HFFc6 (cell line): ENCODE results near the gene TOR3A. TPM values are rescaled to one million over a fixed set of nuclear protein-coding genes. Genes with fewer than 3 reads are reported as not detected.
"Not testable (repeated sequence)": the region's sequence is repeated elsewhere in the genome, so short reads cannot be mapped to it uniquely, and the experiment has no call there.

Experiments
- DNase-seq: peaks from one replicate; pipeline ENCODE4 v3.0.0-alpha.2; 2018
- H3K27ac Mint-ChIP-seq: 2 replicates; pipeline ENCODE4 v1.8.0; 2020; ENCODE audit warnings: mild to moderate bottlenecking, mixed read lengths
- H3K27me3 Mint-ChIP-seq: 2 replicates; pipeline ENCODE4 v1.8.0; 2021; ENCODE audit warnings: mild to moderate bottlenecking, moderate library complexity, mixed read lengths; ENCODE audit not compliant: insufficient read depth
- H3K36me3 Mint-ChIP-seq: 2 replicates; pipeline ENCODE4 v1.8.0; 2021; ENCODE audit warnings: low read depth, mixed read lengths
- H3K4me1 Mint-ChIP-seq: 2 replicates; pipeline ENCODE4 v1.8.0; 2020; ENCODE audit warnings: low read depth, mixed read lengths
- H3K4me3 Mint-ChIP-seq: 2 replicates; pipeline ENCODE4 v1.8.0; 2020; ENCODE audit warnings: mild to moderate bottlenecking, moderate library complexity, mixed read lengths
- H3K9me3 Mint-ChIP-seq: 2 replicates; pipeline ENCODE4 v1.8.0; 2020; ENCODE audit warnings: mild to moderate bottlenecking, mixed read lengths
- long read RNA-seq: library from polyadenylated mRNA; unstranded; transcript quantifications from one replicate; pipeline ENCODE4 v2.0.0, GENCODE V29; 2019
- total RNA-seq, 6 experiments: library from RNA; stranded (reverse); fragmentation: NEBNext Ultra II Directional; extraction: Animal tissue kit (Norgen Biotek cat#: 25700); gene quantifications; 2 replicates in 1 of 6; 3 replicates in 5 of 6; pipeline ENCODE4 v1.2.3, GENCODE V29; 2021
- TF ChIP-seq, protein P1 (sequence below): fragments of 200-600 bp; sonication (generic); IDR thresholded peaks from 2 replicates; pipeline ENCODE4 v1.5.0; 2021; ENCODE audit warnings: antibody characterized with exemption, mild to moderate bottlenecking

Gene TOR3A
- 10 to 100 TPM; 21.4 to 27.6 (median 24.5) TPM for total RNA-seq
- long read RNA-seq, transcript TOR3A-203 (6 exons, 2,724 nt), result major isoform, 65 of 83 reads
- long read RNA-seq, partial matches to known transcripts, result 3 of 83 reads
- long read RNA-seq, other reads (novel, unspliced or antisense), result 15 of 83 reads

- H3K27ac Mint-ChIP-seq, result peak within 1 kb of the TSS; percentile 95
- no peaks in the 10 kb centered on the region for H3K9me3 Mint-ChIP-seq
- peaks cover 3% of the 10 kb centered on the region; the same call in 1 of the 2 replicates for H3K36me3 Mint-ChIP-seq
- peak within 1 kb of the TSS; percentile 98 for H3K4me3 Mint-ChIP-seq
- DNase-seq, result peak; percentile 84
- peaks cover 6% of the 10 kb centered on the region; the same call in 1 of the 2 replicates for H3K27me3 Mint-ChIP-seq
- TF ChIP-seq, protein P1, sequence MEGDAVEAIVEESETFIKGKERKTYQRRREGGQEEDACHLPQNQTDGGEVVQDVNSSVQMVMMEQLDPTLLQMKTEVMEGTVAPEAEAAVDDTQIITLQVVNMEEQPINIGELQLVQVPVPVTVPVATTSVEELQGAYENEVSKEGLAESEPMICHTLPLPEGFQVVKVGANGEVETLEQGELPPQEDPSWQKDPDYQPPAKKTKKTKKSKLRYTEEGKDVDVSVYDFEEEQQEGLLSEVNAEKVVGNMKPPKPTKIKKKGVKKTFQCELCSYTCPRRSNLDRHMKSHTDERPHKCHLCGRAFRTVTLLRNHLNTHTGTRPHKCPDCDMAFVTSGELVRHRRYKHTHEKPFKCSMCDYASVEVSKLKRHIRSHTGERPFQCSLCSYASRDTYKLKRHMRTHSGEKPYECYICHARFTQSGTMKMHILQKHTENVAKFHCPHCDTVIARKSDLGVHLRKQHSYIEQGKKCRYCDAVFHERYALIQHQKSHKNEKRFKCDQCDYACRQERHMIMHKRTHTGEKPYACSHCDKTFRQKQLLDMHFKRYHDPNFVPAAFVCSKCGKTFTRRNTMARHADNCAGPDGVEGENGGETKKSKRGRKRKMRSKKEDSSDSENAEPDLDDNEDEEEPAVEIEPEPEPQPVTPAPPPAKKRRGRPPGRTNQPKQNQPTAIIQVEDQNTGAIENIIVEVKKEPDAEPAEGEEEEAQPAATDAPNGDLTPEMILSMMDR, result no peak
- H3K4me1 Mint-ChIP-seq, result peaks cover 39% of the 10 kb centered on the region
These were observed at the start of gene TOR3A for GRCh38 chr1:179081687-179082332. Gene TOR3A, plus strand, starts transcription at chr1:179082070. Its CDS starts 59 bp downstream, at chr1:179082129.

- Mint-ChIP-seq H3K27ac (peak overlapping the region; percentile 87), H3K9me3 (no peaks in the 10 kb centered on the region), H3K4me1 (peaks cover 99% of the 10 kb centered on the region), H3K36me3 (peaks cover 11% of the 10 kb centered on the region), H3K27me3 (no peaks in the 10 kb centered on the region), H3K4me3 (peak overlapping the region; percentile 76)
- TF ChIP-seq, protein P1, result no peak
- peak; percentile 63 for DNase-seq
These were observed 47.1 kb upstream of the TOR3A start for GRCh38 chr1:179034720-179035119.

GRCh38 chr1:179036844-179037465 lies 44.9 kb upstream of the TOR3A start:
- Mint-ChIP-seq H3K9me3 (no peaks in the 10 kb centered on the region), H3K36me3 (peaks cover 11% of the 10 kb centered on the region), H3K4me3 (peak overlapping the region; percentile 50), H3K27me3 (no peaks in the 10 kb centered on the region), H3K4me1 (peaks cover 79% of the 10 kb centered on the region), H3K27ac (peak overlapping the region; percentile 46)
- TF ChIP-seq, protein P1, result no peak
- DNase-seq, result peak; percentile 59

DNA sequence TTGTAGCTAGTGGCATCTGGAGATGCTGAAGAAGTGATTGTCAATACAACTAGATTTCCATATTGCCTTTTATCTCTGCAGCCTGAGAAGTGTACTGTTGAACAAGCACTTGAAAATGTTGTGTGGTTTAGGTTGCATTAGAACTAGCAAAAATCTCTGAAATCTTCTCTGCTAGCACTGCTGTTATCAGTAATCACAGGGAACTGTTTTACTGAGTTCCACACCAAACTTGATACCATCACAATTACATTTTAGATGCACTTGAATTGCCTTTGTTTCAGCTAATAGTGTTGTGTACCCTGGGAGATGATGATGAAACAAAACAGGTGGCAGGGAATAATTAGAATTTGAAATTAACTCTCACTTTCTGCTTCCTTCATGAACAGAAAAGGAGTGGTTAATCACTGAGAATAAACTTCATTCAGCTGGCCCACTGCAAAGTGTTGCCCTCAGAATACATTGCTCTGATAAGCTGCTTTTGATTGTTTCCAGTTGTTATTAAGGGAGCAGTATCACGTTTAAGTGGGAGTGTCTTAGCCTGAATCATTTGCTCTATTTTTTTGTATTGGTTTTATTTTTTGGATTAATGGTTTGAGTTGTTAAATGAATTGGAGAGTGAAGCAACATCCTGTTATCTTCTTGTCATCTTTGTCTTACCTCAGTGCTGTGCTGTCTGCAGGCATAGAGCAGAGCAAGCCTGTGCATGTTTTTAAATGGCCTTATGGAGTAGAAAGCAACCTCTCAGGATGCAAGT lies 43.2 kb upstream of the TOR3A start:
- TF ChIP-seq, protein P1, result no peak
- peaks cover 66% of the 10 kb centered on the region for H3K4me1 Mint-ChIP-seq
- H3K36me3 Mint-ChIP-seq, result peaks cover 16% of the 10 kb centered on the region
- H3K9me3 Mint-ChIP-seq, result no peaks in the 10 kb centered on the region
- H3K4me3 Mint-ChIP-seq, result peak overlapping the region; percentile 1; the same call in 1 of the 2 replicates
- no peak for DNase-seq
- peak overlapping the region; percentile 27 for H3K27ac Mint-ChIP-seq
- H3K27me3 Mint-ChIP-seq, result no peaks in the 10 kb centered on the region

DNA sequence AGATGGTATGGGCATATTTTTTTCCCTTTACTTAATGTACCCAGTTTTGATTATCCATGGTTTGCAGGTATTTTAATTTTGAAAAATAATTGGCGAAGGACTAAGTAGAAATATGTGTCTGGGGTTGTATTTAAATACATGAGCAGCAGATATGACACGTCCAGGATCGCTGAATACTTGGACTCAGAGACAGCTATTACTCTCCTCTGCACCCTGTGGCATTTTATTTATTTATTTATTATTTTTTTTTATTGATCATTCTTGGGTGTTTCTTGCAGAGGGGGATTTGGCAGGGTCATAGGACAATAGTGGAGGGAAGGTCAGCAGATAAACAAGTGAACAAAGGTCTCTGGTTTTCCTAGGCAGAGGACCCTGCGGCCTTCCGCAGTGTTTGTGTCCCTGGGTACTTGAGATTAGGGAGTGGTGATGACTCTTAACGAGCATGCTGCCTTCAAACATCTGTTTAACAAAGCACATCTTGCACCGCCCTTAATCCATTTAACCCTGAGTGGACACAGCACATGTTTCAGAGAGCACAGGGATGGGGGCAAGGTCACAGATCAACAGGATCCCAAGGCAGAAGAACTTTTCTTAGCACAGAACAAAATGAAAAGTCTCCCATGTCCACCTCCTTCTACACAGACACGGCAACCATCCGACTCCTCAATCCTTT lies 42.2 kb upstream of the TOR3A start:
- not testable (repeated sequence) for DNase-seq, H3K9me3 Mint-ChIP-seq, H3K4me3 Mint-ChIP-seq, H3K27me3 Mint-ChIP-seq
- Mint-ChIP-seq H3K27ac (peak overlapping the region; percentile 45; the same call in 1 of the 2 replicates), H3K36me3 (peaks cover 14% of the 10 kb centered on the region), H3K4me1 (peaks cover 58% of the 10 kb centered on the region)

DNA sequence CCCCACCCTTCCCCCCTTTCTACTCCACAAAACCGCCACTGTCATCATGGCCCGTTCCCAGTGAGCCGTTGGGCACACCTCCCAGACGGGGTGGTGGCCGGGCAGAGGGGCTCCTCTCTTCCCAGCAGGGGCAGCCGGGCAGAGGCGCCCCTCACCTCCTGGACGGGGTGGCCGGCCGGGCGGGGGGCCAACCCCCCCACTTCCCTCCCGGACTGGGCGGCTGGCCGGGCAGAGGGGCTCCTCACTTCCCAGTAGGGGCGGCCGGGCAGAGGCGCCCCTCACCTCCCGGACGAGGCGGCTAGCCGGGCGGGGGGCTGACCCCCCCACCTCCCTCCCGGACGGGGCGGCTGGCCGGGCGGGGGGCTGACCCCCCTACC lies 41.7 kb upstream of the TOR3A start:
- not testable (repeated sequence) for H3K4me3 Mint-ChIP-seq, H3K27me3 Mint-ChIP-seq, H3K9me3 Mint-ChIP-seq, DNase-seq
- peaks cover 14% of the 10 kb centered on the region for H3K36me3 Mint-ChIP-seq
- peaks cover 55% of the 10 kb centered on the region for H3K4me1 Mint-ChIP-seq
- peak overlapping the region; percentile 45; the same call in 1 of the 2 replicates for H3K27ac Mint-ChIP-seq
